CD4-positive, alpha-beta T cell treated with Interleukin-6 for 4 hours (primary cell): ENCODE results near the gene EHD3.

Experiments
- DNase-seq: peaks from one replicate; pipeline ENCODE4 v3.0.0-alpha.2; 2020; ENCODE audit warnings: mixed read lengths

The EHD3 gene

GRCh38 chr2:31237348-31238017 lies 3.5 kb downstream of the EHD3 start:
- no peak for DNase-seq

- no peak for DNase-seq
These were observed 4.4 kb downstream of the EHD3 start for GRCh38 chr2:31238126-31238905.

GRCh38 chr2:31238906-31239592 lies 5.1 kb downstream of the EHD3 start:
- no peak for DNase-seq

GRCh38 chr2:31239593-31240177 lies 5.7 kb downstream of the EHD3 start:
- DNase-seq: no peak

GRCh38 chr2:31240381-31241365 lies 6.7 kb downstream of the EHD3 start:
- no peak for DNase-seq

GRCh38 chr2:31241625-31242270 lies 7.8 kb downstream of the EHD3 start:
- no peak for DNase-seq

- DNase-seq: no peak
These were observed 9.1 kb downstream of the EHD3 start for GRCh38 chr2:31243053-31243452.

- no peak for DNase-seq
These were observed 10.1 kb downstream of the EHD3 start for GRCh38 chr2:31244101-31244500.

- DNase-seq: no peak
These were observed 12.4 kb downstream of the EHD3 start for GRCh38 chr2:31246184-31246852.

- DNase-seq: no peak
These were observed 13.8 kb downstream of the EHD3 start for GRCh38 chr2:31247711-31248110.

- DNase-seq: no peak
These were observed 14.2 kb downstream of the EHD3 start for GRCh38 chr2:31248139-31248538.

GRCh38 chr2:31249009-31249690 lies 15.2 kb downstream of the EHD3 start:
- DNase-seq: no peak

GRCh38 chr2:31251018-31251417 lies 17.1 kb downstream of the EHD3 start:
- DNase-seq: no peak

GRCh38 chr2:31251851-31252250 lies 17.9 kb downstream of the EHD3 start:
- DNase-seq: no peak

GRCh38 chr2:31253356-31254131 lies 19.6 kb downstream of the EHD3 start:
- DNase-seq: no peak

- no peak for DNase-seq
These were observed 20.6 kb downstream of the EHD3 start for GRCh38 chr2:31254237-31255203.

- DNase-seq: no peak
These were observed 22.1 kb downstream of the EHD3 start for GRCh38 chr2:31255911-31256571.
